GM21786 (cell line): Measurements from ENCODE around the gene TIMM8B.
"Not testable (repeated sequence)": the region's sequence is repeated elsewhere in the genome, so short reads cannot be mapped to it uniquely, and the experiment has no call there.

Experiments used
- ATAC-seq: cut with Tn5 transposase; IDR thresholded peaks from one replicate; pipeline ENCODE4 v1.9.1; 2021; ENCODE audit not compliant: unreplicated experiment

Gene TIMM8B, protein sequence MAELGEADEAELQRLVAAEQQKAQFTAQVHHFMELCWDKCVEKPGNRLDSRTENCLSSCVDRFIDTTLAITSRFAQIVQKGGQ

DNA sequence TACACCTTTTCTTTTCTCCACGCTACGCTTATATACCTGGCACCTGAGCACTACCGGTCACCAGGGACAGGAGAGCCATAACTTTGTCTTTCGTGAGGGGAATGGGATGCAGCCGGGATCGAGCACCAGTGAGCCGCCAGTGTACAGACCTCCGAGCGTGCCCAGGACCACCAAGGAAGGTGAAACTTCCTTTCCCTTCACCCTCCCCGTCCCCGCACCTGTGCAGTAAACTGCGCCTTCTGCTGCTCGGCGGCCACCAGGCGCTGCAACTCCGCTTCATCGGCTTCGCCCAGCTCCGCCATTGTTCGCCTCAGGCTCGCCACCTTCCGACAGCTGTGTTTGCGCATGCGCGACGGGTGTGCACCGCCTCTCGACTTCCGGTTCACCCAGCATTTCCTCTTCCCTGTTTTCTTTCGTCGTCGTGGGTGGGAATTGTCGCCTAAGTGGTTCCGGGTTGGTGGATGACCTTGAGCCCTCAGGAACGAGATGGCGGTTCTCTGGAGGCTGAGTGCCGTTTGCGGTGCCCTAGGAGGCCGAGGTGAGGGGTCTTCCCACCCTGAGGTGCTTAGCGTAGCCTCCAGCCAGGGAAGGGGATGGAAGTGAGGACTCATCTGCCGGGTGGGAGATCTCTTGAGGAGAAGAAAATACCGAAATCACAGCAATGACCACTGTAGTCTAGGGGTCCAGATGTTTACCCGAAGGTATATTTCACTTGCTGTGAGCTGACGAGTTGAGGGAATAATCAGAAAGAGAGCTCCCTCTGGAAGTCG, at the start of gene TIMM8B, which contains the start of gene SDHD:
Gene TIMM8B (minus strand): TSS at position 335 of the 770 bp plus-strand sequence. CDS start 33 bp downstream, at position 302.
Gene SDHD (plus strand): TSS at position 452 of the 770 bp plus-strand sequence. CDS start 35 bp downstream, at position 487.
- peak; percentile 90 for ATAC-seq

DNA sequence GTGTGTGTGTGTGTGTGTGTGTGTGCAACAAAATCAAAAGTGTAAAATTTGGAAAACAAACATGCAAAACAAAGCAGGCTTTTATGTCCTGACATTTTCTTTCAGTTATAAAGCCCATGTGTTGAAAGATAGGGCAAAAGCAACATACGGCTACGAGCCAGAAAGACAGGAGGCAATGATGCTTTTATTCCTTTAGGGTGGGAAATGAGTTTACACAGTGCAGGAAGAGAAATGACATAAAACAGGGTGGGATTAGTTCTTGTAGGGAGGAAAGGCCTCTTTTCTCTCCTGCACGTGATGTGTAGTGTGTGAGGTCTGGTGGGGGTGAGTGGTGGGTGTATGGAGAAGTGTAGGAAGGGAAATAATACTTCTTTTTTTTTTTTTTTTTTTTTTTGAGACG, 47.9 kb upstream of the TIMM8B start:
- ATAC-seq, result no peak

DNA sequence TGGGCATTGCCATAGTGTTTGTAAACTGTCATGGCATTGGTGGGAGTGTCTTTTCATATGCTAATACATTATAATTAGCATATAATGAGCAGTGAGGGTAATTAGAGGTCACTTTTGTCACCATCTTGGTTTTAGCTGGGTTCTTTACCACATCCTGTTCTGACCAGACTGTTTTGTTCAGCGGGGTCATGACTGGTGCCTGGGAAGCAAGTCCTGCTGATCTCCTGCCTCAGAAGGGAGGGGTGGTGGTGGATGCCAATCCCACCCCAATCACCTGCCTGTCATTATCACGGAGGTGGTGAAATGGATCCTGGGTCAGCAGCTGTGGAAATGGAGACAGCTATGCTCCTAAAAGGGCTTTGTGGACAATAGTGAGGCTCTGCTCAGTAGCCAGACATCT, 46.2 kb upstream of the TIMM8B start:
- ATAC-seq, result no peak

DNA sequence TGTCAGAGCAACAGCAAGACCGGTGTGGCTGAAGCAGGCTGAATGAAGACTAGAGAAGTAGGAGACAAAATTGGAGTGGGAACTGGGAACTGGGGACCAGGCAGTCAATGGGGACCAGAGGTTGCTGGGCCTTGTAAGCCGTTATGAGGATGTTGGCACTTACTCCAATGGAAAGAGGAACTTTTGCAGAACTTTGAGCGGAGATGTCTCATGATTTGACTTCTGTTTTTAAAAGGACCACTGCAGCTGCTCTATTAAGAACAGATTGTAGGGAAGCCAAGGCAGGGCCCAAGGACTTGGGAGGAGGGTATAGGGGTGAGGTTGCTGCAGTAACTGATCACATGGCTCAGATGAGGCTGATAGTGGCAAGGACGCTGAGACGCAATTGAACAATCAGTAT, 43.1 kb upstream of the TIMM8B start:
- no peak for ATAC-seq

DNA sequence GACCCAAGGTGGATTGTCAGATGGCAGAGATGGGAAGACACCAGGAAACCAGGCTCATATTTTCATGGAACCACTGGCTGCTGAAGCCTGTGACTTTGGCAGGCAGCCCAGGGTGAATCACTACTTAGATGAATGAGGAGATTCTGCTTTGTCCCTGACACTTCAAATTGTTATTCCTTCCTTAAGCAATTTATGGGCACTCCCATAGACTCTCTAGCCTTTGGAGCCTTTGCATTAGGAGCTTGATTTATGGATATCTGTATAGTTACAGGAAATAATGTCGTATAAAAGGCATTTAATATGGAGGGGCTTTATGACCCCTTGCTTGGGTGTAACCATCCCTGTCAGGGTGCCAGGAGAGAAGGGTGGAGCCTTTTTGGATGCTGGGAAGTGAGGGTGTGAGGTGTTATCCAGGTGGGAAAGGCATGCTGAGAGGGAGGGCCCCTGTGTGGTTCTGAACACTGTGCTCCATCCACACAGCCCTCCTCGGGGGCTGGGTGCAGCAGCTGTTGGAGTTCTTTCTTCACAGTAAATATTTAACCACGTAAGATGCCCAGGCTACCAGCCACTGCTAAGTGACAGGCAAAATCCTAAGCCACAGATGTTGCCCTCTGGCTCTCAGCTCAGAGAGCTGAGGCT, 42.0 kb upstream of the TIMM8B start:
- no peak for ATAC-seq

DNA sequence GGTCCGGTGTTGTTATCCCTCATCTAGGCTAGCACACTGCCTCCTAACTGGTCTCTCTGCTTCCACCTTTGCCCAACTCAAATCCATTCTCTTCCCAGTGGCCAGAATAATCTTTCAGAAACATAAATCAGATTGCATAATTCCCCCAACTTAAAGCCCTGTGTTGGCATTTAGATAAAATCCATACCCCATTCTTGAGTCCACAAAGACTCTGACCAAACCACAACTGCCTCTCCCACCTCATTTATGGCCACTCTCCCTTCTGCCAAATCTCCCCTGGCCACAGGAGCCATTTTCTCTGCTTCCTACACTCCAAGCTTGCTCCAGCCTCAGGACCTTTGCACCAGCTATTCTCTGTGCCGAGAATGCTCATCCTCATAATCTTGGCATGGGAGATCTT, 40.5 kb upstream of the TIMM8B start:
- no peak for ATAC-seq

DNA sequence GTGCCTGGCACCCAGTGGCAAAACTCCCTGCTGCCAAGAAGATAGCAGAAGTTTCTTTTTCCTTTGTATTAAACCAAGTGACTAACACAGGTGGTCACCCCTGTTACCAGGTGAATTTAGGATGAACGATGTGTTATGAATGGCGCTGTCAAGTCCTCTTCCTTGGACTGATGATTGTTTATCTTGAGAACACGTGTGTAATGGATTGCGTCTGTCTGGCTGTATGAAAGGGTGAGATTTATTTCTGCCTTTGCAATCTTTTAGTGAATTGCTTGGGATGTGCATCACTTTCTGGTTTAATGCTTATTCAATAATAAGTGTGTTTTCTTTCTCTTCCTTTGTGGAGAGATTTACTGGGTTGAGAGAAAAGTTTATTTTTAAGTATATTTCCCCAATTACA, 36.6 kb upstream of the TIMM8B start:
- no peak for ATAC-seq

DNA sequence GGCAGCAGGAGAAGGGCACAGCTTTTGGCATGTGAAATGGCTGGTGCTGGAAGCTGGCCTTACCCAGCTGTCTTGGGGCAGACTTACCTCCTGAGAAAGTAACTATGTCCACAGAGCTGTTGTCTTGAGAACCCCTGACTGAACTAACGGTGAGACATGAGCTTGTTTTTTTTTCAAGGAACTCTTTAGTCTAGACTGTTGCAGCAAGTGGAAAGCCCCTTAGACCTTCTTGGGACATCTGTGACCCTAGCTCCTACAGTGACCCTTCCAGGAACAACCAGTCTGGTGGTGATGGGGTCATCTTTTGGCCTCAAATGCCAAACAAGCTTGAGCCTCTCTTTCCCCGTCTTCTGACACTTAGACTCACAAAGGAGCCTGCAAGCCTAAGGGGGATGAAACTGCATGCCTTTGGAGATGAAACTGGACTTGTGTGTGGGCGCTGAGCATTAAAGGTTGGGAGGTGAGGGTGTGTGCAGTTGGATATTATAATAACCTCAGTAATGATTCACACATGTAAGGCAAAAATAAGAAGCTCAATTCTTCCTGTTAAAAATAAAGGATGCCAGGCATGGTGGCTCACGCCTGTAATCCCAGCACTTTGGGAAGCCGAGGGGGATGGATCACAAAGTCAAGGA, 35.5 kb upstream of the TIMM8B start:
- ATAC-seq, result no peak

DNA sequence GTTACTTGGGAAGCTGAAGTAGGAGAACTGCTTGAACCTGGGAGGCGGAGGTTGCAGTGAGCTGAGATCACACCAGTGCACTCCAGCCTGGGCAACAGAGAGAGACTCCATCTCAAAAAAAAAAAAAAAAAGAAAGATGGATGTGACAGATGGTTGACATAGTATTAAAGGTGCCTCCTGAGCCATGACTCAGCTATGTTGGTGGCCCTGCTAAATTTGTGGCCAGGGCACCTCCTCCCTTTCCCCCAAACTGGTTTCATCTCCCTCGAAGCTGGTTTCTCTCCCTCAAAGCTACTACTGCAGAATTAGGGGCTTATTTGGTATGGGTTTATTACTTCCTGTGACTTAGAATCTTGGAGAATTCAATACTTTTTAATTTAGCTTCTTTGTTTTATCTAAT, 31.6 kb upstream of the TIMM8B start:
- ATAC-seq, result no peak

DNA sequence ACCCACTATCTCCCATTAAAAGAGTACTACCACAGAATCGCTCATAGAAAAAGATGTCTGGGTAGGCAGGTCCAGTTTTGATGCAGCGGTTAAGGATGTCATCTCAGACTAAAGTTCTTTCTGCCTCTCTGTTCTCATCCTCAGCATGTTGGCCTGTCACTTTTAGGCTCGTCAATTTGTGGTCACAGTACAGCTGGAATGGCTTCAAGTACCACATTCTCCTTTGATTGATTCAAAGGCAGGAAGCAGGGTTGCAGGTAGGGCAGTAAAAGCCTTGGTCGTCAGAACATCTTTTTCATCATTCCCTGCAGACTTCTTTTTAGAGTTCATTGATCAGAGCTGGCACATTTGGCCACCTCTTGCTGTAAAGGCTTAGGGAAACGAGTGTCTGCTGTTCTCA, 28.8 kb upstream of the TIMM8B start:
- ATAC-seq, result no peak

DNA sequence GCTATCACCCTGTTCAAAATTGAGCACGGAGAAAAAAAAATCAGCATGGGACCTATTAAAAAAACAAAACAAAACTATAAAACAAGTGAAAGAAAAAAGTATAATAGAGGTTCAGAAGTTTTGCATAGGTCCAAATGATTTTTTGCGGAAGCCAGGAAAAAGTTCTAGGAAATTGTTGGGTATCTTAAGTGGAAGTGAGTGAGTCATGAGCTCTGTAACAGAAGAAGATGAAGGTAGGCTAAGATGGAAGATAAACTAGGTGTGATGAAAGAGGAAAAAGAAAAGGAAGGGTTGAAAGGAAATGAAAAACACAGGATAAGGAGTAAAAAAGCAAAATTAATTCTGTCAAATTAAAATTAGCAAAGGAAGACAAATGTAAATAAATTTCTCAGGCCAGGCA, 27.9 kb upstream of the TIMM8B start:
- no peak for ATAC-seq

DNA sequence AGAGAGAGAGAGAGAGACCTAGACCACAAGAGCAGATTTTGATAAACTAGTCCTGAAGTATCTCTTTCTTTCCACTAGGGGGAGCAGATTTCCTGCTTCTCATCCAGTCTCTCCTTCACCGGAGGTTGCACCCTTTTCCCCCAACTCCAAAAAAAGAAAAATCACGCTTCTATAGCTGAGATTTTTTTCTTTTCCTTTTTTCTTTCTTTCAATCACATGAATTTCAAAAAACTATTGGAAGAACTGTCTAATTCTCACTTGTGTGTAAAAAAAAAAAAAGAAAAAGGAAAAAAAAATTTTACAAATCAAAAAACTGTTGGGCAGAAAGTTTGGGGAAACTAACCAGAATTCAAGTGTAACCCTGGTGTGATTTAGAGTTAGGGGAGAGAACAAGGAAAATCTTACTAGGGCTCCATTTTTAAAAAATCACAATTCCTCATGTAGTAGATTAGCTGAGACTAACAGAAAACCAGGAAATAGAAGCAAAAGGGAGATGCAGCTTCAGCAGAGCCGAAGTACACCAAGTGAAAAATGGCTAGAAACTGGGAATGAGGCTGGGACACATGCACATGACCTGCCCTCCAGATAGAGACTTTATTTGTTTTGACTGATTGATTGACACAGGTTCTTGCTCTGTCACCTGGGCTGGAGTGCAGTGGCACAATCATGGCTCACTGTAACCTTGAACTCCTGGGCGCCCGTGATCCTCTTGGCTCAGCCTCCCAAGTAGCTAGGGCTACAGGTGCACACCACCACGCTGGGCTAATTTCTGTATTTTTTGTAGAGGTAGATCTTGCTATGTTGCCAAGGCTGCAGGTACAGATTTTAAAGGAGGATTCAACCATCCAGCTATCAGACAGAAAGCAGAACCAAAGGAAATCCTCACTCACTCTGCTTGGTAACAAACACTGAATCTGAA, 27.2 kb upstream of the TIMM8B start:
- ATAC-seq, result no peak

DNA sequence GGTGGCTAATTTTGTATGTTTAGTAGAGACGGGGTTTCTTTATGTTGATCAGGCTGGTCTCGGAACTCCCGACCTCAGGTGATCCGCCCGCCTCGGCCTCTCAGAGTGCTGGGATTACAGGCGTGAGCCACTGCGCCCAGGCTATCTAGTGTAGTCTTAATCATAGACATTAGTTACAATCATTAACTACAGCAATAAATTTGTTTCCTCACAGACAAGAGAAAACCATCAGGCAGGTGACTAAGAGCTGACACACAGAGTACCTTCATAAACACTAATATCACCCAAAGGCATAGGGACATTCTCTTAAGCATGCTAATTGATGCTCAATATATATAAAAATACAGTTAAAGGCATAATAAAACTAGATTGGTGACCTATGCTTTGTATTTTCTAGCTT, 19.5 kb upstream of the TIMM8B start:
- ATAC-seq, result no peak

DNA sequence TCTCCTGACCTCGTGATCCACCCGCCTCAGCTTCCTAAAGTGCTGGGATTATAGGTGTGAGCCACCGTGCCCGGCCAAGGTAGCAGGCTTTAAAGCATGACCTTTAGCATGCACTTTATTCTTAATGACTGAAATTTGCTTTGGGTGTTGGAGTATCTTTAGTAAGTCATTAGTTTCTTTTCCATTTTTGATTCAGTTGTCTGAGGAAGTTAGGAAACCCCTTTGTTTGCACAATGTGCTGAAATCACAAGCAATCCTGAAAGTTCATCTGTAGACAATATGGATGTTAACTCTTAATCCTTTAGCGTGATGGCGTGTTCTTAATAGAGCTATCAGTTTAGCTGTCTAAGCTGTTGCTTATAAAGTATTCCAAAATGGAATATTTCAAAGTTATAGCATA, 16.9 kb upstream of the TIMM8B start:
- ATAC-seq, result no peak

DNA sequence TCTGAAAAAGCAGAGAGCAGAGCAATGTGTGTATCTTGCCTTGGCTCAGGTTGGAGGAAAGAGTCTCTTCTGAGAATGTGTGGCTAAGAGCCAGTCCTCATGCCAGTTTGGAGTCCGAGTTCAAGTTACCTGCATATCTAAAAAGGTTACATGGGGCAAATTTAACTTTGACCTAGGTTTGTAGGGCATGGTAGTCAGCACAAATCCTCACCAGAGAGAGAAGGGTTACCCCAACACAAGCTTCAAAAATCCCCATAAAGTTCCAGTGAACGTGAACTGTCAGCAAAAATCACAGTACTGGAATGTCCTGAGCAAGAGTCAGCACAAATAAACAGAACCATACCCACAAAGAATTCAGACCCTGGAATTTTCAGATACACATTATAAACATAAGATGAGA, 13.9 kb upstream of the TIMM8B start:
- ATAC-seq, result no peak

DNA sequence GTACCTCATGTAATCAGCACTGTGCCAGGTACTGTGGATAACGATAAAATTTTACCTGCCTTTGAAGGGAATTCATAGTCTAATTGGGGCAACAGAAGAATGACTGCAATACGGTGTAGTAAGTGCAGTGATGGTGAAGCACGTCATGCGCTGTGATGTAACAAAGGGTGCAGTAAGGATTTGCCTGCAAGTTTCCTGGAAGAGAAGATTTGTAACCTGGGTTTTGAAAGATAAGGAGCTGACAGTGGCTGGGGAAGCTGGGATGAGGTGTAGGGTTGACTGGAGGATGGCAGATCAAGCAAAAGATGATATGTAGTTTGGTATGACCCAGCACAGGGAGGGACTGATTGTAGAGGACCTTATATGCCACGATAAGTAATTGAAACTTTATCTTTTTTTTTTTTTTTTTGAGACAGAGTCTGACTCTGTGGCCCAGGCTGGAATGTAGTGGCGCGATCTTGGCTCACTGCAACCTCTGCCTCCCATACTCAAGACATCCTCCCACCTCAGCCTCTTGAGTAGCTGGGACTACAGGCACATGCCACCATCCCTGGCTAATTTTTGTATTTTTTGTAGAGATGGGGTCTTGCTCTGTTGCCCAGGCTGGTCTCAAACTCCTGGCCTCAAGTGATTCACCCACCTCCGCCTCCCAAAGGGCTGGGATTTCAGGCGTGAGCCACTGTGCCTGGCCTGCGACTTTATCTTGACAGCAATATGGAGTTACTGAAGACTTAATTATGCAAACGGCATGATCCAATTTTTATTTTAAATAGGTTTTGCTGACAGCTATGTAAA, 11.4 kb upstream of the TIMM8B start:
- ATAC-seq, result no peak

DNA sequence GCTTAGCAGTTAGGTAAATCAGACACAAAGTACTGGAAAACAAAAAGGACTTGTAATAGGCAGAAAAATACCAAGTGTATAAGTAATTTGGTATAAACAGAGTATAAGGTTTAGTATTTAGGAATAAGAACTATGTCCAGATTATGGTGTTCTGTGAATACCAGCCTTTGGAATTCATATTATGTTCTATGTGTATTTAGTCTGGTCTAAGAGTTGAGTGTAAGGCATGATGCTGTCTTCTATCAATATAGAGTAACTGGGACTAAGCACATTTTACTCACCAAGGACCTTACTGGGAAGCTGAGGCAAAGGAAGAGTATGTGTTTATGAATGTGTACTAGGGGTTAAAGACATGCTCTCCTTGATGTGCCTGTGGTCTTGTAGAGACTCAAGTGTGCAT, 9.6 kb upstream of the TIMM8B start:
- ATAC-seq, result no peak

DNA sequence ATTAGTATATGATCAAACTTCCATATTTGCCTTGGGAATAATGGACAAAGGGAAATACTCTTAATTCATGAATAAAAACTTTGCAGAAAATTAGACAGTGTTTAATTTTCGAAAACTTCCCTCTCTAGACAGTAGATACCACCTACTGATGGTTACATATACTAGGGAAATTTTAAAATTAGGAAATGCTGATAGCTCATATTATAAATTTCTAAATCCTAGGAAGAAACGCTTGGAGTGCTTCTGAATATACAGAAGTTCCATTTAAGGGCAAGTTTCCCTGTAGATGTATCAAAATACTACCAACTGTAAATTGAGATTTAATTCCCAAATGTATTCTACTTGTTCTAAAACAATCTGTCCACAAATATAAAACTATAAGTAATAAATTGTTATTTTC, 8.7 kb upstream of the TIMM8B start:
- not testable (repeated sequence) for ATAC-seq

DNA sequence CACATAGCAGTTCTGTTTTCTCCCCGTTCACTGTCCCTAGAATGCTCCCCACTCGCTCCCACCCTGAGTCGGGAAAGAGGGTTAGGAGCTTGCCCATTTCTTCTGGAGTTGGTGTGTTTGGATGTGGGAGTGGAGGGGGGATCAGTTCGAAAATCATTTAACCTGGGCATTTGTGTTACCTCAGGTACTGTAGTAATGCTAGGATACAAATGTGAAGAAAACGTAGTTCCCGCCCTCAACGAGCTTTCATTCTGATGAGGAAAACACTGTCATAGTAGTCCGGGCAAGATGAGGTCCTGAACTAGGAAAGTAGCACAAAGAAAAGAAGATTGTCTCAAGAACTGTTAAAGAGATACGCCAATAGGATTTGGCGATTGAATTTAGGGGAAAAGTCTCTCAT, 656 bp upstream of the TIMM8B start:
- no peak for ATAC-seq

DNA sequence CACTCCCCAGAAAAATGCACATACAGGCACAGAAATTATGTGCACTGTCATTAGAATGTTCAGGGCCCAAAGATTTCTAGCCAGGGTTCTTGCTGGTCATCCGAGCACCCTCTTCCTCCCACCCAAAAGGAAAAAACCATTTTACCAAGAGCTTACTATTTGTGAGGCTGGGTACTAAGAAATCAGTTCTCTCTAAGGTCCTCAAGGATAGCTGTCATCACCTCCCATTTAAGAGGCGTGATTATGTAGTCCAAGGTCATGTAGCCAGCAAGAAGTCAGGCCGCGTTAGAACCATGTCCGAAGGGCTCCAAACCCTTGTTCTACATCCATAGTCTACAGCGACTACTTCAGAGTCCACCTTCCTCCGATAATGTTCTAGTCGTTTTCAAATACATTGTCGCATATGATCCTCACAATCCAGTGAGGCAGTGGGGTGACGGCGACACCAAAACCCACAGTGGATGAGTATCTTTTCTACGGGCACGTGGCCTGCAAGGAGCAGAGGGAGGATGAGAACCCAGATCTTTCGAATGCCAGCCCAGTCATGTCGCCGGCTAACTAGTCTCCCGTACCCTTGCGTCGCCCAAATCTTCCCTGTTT, 634 bp downstream of the TIMM8B start:
- peak; percentile 34 for ATAC-seq
